SKM-1 treated with dmso at 0.1 percent for 144 hours (cell line): ENCODE measurements around the gene CRHR1.

Experiments
- DNase-seq: peaks from one replicate; lab custom pipeline; 2025; ENCODE audit not compliant: unreplicated experiment; lab: John Stamatoyannopoulos, UW

CRHR1 gene

DNA sequence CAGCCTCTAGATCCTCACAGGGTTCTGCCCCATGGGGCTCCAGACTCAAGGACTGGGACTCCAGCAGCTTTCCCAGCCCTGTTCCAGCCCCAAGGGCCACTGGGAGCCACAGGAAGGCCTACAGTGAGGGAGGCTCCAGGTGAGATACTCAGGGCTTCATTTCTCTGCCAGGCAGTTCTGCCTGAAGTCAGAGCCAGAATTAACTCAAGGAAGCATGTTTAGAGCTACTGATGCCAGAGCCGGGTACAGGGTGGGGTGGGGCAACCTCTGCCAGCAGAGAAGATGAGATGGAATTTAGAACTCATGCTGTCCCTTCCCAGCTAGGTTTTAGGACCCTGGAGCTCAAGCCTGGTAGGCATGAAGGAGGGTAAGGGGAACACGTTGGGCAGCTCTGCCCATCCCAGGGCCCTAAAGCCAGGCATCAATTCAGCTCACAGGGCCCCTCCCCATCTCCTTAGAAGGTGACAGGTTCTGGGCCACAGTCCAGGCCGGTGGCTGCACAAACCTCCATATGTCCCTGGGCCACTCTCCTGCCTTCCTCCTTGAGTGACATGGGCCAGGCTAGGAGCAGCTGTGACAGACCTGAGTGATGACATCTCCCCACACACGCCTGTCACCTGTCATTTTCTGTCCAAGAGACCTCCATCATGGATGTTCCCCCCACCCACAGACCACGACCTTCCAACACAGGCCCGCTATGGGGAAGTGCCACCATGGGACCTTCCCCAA lies 36.1 kb downstream of the CRHR1 start:
- no peak for DNase-seq

DNA sequence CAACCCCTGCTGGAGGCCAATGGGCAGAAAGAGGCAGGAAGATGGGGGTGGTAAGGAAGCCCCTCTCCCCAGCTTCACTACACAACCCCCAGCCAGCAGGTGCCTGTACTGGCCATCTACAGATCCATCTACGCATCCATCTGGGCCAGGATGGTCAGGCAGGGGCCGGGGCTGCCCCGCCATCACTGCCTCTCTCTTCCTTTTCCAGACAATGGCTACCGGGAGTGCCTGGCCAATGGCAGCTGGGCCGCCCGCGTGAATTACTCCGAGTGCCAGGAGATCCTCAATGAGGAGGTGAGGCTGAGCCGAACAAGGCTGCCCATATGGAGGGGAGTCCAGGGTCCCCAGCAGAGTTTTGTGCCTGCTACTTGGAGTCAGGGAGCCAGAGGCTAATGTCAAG lies 37.0 kb downstream of the CRHR1 start:
- no peak for DNase-seq

DNA sequence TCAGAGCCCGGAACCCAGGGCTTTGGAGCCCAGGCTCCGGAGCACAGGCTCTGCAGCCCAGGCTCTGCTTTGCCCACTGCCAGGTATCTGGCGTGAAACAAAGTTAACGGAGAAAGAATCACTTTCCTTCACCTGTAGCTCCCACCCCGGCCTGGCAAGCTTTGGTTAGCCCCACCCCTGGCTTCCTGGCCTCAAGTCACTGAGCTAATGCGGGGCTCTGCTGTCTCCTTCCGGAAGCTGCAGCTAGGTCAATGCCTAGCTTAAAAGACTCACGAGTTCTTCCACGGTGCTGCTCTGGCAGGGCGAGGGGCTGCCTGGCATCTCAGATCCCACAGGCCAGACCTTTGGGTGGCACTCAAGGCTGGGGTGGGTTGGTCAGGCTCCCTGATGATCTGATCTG lies 39.5 kb downstream of the CRHR1 start:
- DNase-seq: no peak

DNA sequence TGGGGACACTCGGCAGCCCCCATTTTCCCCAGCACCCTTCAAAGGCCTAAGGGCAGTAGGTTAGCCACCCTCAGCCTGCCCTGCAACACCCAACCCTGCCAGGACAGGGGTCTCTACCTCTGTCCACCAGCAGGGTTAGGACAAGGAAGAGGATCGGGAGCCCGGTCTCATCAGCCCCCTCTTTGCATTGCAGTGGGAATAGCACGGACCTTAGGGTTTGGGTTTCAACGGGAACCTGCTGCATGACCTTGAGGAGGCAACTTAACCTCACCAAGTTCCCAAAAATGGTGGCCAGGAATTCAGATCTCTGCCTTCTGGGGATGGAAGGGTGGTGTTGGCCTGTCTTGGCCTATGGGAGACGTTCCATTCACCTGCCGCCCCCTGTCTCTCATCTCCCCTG lies 40.4 kb downstream of the CRHR1 start:
- DNase-seq: no peak

DNA sequence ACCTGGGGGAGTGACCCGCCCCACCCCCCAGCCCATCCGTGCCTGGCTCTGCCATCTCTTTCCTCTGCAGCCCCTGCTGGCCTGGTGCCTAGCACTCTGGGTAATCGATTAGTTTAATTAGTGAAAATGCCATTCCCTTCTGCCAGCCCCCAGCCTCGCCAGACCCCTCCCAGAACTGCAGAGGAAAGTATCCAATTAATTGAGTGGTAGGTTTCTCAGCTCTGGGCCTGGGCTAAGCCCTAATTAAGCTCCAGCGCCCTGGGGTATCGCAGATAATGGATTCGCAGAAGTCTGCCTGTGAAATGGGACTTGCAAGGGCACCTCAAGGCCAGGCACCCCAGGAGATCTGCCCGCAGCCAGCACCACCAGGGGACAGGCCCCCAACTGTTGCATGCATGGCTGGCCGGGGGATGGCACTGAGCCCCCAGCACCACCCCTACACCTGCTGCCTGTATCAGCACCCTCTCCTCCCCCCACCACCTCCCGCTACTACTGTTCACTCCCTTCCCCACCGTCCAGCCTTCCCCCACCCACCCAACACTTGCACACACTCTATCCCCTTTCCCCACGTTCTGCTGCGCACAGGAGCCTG lies 40.9 kb downstream of the CRHR1 start:
- DNase-seq: no peak

DNA sequence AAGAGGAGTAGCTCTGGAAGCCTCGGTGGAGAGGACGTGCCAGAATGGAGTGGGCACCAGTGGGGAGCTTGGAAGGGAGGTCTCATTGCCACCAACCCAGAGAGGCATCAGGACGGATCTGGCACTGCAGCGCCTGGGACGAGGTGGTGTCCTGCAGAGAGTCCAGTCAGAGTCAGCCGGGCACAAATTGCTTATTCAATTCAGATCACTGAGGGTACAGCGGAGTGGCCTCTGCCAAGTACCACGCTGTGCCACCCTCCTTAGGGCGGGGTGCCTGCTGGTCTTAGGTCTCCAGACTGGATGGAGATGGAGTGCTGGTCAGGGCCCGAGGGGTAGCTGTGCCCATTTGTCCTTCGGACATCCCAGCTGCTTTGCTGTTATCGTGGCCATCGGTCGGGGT lies 41.7 kb downstream of the CRHR1 start:
- no peak for DNase-seq

DNA sequence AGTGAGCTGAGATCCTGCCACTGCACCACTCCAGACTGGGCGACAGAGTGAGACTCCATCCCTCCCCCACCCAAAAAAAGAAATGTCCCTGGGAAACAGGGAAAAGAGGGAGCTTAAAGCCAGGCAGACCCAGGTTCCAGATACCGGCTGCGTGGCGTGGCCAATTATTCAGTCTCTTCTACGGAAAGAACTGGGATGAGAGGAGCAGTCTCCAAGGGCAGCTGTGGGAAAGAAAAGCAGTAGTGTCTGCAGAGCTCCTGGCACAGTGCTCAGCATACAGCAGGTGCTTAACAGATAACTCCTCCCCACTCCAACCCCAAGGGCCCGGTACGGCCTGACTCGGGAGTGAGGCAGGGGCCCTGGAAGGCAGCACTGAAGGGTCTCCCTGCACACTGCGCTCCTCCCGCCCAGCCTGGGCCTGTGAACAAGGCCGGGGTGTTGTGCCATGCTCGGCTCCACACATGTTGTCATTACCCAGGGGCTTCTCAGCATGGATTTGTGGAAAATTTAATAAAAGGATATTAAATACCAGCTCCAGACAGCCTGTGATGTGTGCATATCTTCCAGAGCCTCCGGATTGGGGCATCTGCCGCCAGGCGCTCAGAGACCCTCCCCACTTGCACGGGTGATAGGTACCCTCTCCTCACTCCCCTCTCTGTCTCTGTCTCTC lies 42.9 kb downstream of the CRHR1 start:
- DNase-seq: no peak

DNA sequence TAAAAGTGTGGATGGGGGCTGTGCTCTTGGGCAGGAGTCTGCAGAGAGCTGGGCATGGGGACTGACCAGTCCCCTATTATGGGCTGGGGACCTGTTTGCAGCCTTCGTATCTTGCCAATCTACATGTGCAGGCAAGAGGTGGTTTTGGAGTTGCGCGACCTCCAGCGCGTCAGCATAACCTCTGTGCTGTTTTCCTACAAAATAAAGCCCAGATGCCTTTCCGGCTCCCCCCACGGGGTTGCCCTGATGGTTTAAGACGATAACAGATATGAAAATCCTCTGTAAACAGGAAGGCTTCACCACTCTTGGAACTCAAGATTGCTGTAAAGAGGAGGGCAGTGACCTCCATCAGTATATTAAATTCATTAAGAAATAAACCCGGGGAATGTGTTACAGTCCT lies 44.1 kb downstream of the CRHR1 start:
- DNase-seq: no peak

DNA sequence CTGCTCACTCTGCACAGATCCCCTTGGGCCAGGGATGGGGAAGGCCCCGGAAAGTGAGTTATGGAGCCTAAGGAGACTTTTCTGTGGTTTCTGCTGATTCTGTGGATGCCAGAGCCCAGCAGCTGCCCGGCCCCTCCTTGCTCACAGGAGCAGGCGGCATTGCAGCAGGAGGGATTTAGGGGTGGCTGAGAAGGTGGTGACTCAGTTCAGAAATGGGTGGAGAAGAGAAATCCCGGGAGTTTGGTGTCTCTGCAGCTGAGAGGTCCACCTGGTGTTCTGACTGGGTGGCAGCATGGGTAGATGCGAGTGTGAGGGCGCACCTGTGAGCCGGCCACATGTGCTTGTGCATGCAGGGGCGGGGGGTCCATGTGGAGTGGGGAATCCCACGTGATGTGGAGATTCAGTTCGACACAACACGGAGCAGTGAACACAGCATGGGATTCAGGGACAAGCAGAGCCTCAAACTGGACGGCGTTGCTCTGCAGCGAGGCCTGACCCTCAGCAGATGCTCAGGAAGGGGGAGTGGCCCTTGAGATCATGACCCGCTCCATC lies 44.5 kb downstream of the CRHR1 start:
- no peak for DNase-seq

DNA sequence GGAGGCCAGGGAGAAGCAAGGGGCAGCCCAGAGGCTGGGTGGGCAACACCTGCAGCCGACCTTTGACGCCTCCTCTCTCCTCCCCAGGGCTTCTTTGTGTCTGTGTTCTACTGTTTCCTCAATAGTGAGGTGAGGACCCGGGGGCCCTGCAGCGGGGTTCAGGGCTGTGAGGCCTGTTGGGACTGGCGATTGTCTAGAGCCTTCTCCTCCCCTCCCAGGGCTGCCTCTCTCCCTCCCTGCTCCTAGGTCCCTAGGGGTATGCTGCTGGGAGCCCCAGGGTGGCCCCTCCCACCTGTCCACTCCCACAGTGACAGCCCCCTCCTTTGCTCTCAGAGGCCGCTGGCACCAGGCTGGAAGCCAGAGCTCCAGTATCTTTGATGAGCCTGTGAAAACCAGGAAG lies 49.8 kb downstream of the CRHR1 start:
- no peak for DNase-seq

DNA sequence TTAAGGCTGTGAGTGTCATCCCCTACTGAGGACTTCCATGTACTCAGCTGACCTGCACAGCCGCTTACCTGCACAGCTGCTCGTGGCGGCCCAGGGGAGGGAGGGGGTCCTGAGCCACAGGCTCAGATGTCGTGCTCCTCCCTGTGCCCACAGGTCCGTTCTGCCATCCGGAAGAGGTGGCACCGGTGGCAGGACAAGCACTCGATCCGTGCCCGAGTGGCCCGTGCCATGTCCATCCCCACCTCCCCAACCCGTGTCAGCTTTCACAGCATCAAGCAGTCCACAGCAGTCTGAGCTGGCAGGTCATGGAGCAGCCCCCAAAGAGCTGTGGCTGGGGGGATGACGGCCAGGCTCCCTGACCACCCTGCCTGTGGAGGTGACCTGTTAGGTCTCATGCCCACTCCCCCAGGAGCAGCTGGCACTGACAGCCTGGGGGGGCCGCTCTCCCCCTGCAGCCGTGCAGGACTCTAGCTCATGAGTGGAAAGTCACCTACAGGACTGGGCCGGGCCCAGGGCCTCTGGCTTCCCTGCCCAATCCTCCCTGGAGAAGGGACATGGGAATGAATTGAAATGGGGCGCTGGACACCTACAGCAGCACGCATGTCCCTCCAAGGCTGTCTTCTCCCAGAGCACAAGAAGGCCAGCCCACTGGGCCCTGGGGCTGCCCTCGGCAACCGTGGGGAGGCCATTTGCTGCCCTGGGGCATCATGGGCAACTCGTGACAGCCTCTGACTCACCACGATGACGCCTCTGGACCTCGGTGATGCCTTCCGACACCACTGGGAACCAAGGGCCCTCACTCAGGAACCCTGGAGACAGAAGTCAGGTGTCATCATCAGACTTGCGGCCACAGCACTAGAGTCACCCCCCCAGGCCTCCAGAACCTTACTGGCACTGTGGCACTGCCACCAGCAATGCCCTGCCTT lies 50.6 kb downstream of the CRHR1 start:
- DNase-seq: no peak

DNA sequence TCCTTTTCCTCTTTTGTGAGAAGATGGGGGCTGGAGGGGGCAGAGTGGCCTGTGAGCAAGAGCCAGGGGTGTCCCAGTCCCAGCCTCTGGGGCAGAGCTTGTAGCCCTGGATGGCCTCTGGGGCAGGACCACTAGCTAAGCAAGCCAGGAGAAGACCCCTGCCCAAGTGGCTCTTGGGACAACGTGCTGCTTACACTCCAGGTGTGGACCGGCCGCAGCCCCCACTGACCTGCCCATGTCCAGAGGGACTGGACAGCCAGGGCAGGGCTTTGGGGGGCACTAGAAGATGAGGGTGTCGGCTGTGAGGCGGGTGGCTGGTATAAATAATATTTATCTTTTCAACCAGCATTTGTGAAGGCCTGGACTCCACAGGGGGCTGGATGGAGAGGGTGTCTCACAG lies 51.4 kb downstream of the CRHR1 start:
- DNase-seq: no peak

DNA sequence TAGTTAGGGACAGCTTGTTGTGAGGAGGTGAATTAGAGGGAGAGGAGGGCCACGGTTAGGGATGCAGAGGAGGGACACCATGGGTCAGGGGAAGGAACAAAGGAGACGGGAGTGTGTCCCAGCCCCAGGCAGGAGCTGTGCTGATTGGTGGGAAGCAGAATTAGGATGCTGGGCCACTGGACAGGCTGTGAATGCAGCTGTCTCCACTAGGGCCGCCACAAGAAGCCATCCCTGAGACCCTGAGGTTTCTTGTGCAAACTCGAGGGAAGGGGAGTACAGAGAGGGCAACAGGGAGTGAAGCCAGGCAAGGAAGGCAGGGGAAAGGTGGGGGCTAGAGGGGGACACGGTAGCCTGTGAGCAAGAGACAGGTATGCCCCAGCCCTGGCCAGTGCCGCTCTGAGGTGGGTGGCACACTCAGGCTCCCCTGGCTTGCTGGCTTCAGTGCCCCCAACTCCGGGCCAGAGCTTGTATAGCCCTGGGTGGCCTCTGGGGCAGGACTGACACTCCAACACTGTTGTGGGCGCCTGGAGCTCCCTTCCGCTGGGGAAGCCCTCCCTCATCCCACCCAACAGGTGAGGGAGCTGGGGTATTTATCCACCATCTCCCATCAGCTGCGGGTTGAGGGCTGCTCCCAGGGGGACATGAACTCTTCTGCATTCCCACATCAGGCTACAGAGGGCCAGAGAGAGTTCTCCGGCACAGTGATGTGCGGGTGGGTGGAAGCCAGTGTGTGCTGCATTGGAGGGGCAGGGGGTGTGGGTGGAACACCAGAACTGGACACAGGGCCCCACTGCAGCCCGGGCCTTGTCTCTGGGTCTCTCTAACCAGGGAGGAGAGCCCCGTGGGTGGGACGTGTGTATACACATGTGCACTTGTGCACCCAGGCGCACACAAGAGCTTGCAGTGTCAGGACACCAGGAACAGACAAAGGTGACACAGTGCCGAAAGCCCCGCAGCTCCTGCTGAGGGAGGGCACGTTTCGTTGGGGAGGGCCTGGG lies 52.2 kb downstream of the CRHR1 start:
- no peak for DNase-seq

DNA sequence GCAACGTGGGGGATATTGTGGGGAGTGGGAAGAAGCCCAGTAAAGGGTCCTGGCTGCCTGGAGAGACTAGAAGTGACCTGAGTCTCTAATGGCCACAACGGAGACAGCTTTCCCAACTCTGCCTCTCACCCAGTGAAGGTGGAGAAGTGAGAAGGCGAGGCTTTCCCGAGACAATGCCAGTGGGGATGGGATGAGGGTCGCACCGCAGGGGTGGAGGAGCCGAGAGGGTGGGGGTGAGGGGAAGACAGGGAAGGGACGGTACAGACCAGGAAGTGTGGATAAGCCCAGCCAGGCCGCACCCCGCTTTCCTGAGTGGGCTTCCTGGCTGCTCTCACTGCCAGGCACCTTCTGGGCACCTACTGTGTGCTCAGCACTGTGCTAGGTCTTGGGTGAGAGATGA lies 53.1 kb downstream of the CRHR1 start:
- no peak for DNase-seq

DNA sequence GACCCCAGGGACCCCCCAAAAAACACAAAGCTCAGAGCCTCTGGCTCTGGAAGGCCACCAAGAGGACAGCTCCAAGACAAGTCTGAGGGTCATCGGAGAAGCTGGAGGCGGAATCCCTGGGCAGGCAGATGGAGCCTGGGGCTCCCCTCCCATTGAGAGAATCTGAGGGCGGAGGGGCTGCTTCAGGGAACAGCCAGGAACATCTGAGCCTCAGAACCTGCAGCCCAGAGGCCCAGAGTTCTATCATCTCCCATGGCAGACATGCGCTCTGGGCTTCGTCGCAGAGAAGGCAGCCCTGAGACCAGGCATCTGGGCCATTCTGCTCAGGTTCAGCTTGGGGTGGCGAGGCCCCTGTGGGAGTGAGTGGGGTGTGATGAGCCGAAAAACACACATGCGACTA lies 53.5 kb downstream of the CRHR1 start:
- DNase-seq: no peak

DNA sequence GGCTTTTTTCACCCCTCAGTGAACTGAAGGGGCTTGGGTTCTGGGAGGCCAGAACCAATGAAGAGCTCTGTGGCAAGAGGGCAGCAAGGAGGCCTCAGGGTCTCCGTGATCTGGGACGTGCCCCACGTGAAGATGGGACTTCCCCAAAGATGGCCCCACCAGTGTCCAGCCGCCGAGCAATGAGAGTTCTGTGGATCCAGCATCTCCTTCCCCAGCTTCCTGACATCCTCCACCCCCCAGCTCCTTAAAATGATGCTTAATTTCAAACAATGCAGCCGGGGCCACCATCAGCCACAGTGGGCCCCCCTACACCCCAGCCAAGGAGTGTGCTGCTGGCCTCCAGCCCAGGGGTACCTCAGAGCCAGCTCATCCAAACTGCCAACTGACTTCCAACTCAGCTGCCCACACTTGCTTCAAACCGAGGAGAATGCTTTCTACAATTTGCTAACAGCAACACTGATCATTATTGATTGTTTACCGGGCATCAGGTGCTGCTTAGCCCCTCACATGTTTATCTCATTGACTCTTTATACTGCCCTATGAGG lies 54.7 kb downstream of the CRHR1 start:
- no peak for DNase-seq

DNA sequence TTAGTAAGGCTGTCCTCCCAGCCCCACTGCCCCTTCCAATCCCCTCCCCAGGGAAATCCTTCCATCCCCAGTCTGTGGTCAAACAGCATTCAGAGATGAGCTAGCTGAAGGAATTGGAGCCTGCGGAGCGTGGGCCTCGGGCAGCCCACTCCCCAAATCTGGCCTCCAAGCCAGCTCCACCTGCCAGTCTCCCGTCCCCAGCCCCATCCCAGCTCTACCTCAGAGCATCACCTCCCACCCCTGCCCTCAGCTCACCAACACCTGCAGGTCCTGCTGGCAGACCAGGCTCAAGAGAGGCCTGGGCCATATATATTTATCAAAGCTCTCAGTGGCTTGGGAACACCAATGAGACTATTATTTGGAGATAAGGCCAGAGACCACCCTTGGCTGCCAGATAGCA lies 55.3 kb downstream of the CRHR1 start:
- DNase-seq: no peak

DNA sequence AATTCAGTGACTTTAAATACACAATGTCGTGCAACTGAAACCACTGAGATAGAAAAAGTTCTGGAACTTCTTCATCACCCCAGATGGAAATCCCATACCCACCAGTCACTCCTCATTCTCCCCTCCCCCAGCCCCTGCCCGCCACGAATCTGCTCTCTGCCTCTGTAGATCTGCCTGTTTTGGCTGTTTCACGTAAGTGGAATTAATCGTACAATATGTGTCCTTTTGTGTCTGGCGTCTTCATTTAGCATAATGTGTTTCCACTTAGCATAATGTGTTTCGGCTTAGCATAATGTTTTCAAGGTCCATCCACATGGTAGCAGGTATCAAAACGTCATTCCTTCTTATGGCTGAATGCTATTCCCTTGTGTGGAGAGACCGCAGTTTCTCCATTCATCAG lies 57.1 kb downstream of the CRHR1 start:
- no peak for DNase-seq

DNA sequence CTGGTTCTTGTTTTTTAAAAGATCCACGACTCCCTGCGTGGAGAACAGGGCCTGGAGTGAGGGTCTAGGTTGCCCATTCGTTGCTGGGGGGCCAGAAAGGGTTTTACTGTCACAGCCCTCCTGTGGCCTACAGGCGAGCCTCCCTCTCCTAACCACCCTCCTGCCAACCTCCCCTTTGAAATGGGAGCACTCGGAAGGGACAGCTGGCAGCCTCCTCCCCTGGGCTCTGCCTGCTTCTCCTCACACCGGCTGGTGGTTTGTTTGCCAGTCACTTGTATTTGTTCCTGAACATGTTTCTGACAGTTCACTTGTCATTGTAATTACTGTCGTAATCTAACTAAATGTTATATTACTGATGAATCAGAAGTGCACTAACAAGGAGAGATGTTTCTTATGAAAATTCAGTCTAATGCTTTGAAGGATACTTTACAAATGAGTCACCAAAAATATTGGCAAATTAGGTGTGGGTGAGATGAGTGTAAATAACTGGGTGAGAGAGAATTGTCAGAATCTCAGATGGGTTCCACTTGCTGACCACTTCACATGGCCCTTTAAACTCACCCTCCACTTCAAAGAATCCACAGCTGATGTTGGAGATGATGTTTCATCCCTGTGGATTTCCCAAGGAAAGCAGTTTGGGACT lies 57.9 kb downstream of the CRHR1 start:
- no peak for DNase-seq
